Left lung (tissue), 10 donors: ENCODE measurements around the gene GPN1. TPM values are rescaled to one million over a fixed set of nuclear protein-coding genes. Genes with fewer than 3 reads are reported as not detected.
"Not testable (repeated sequence)": the region's sequence is repeated elsewhere in the genome, so short reads cannot be mapped to it uniquely, and the experiment has no call there.

ENCODE experiments used
- ATAC-seq: fragments of 200-7000 bp; cut with Tn5 transposase; one replicate; pipeline ENCODE4 v1.9.1; 2020; ENCODE audit warnings: moderate library complexity
- DNase-seq, 4 donors: peaks; one replicate each; pipeline ENCODE4 v3.0.0-alpha.2; 2013 to 2020
- H3K27ac ChIP-seq, 2 donors: fragments of 200-600 bp; sonication (generic) in 1 of 2; one replicate each; pipeline versions ENCODE4 v1.5.0 to v1.8.0; 2020 to 2021
- H3K27me3 ChIP-seq, 2 donors: fragments of 200-600 bp; sonication (generic) in 1 of 2; one replicate each; pipeline versions ENCODE4 v1.5.0 to v1.8.0; 2020 to 2021
- H3K36me3 ChIP-seq, 2 donors: fragments of 200-600 bp; sonication (generic) in 1 of 2; one replicate each; pipeline versions ENCODE4 v1.5.0 to v1.8.0; 2020 to 2021
- H3K4me1 ChIP-seq, 2 donors: fragments of 200-600 bp; one replicate each; pipeline ENCODE4 v1.8.0; 2021
- H3K4me3 ChIP-seq, 2 donors: fragments of 200-600 bp; sonication (generic) in 1 of 2; one replicate each; pipeline versions ENCODE4 v1.5.0 to v1.8.0; 2020 to 2021; ENCODE audit warnings: mild to moderate bottlenecking in 1 of 2
- H3K9me3 ChIP-seq, 2 donors: fragments of 200-600 bp; sonication (generic) in 1 of 2; one replicate each; pipeline versions ENCODE4 v1.5.0 to v1.8.0; 2020 to 2021
- CTCF ChIP-seq, 2 donors: fragments of 200-600 bp; sonication (generic) in 1 of 2; IDR thresholded peaks; one replicate each; pipeline versions ENCODE4 v1.5.0 to v1.8.0; 2021; ENCODE audit warnings: antibody characterized with exemption in 2 of 2
- intact Hi-C, 2 donors: fragments of 100-400 bp; cut with DNase I; formaldehyde crosslinking; loops; one replicate each; pipeline versions ENCODE4 v1.11.2 to v1.14.2; 2022
- polyA plus RNA-seq, 6 donors: library from polyadenylated mRNA; unstranded; fragments of 120-200 nt; gene quantifications; one replicate each; pipeline ENCODE4 v1.2.1, GENCODE V29; 2013; ENCODE audit not compliant: insufficient read length in 6 of 6
- total RNA-seq, 2 donors: library from RNA; stranded (reverse); fragmentation: NEBNext Ultra II Directional; extraction: Animal tissue kit (Norgen Biotek cat#: 25700); gene quantifications; one replicate each; pipeline ENCODE4 v1.2.1, GENCODE V29; 2021
- donor health status: DM: no; HTN: yes; CAD: no.
- donor health status: DM: no; HTN: no; CAD: no.

Gene GPN1
- total and polyA plus RNA-seq, 8 donors = 24.2 to 61.7 (median 53.5) TPM

- peak overlapping the region; percentile 84 to 88 for H3K27ac ChIP-seq
- TF ChIP-seq CTCF (IDR thresholded peaks at IDR 0.05) = no peak
- DNase-seq = peak in 3 of 4 donors; percentile 3 to 76 (median 5)
- H3K9me3 ChIP-seq = no peaks in the 10 kb centered on the region
- H3K4me1 ChIP-seq = peaks cover 6 to 44% of the 10 kb centered on the region in 2 donors
- H3K27me3 ChIP-seq = no peaks in the 10 kb centered on the region
- peaks cover 0 to 46% of the 10 kb centered on the region in 2 donors for H3K36me3 ChIP-seq
- peak; percentile 72 for ATAC-seq
- H3K4me3 ChIP-seq = peak overlapping the region; percentile 88 to 93
- intact Hi-C loops = no loop called here
These were observed 685 bp upstream of the GPN1 start for GRCh38 chr2:27627963-27628766.

DNA sequence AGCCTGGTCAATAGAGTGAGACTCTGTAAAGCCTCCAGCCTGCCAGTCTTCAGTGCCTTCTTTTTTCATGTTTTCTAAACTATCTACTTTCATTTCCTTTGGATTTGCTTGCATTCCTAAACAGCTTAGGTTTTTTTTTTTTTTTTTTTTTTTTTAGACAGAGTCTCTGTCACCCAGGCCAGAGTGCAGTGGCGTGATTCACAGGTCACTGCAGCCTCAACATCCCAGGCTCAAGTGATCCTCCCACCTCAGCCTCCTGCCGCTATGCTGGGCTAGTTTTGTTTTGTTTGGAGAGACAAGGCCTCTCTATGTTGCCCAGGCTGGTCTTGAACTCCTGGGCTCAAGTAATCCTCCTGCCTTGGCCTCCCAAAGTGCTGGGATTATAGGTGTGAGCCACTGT is 1.4 kb downstream of the GPN1 start:
- ATAC-seq, DNase-seq, H3K27me3 ChIP-seq, H3K27ac ChIP-seq, intact Hi-C loops, H3K9me3 ChIP-seq: not testable (repeated sequence)
- peaks cover 5 to 48% of the 10 kb centered on the region in 2 donors for H3K36me3 ChIP-seq
- peaks cover 6 to 44% of the 10 kb centered on the region in 2 donors for H3K4me1 ChIP-seq
- peak overlapping the region in 1 of 2 donors; percentile 93 for H3K4me3 ChIP-seq

DNA sequence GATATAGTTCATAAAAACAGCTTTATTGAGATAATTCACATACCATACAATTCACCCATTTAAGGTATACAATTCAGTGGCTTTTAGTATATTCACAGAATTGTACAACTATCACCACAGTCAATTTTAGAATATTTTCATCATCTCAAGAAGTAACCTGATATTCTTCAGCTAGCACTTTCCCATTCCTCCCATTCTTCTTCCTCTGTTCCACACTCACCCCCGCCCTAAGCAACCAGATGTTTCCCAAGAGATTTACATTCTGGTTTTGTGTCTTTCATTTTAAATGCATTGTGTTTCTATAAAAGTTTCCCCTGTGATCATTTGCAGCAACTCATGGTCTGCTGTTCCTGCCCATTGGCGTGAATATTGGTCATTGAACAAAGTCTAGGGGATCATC is 5.4 kb downstream of the GPN1 start:
- intact Hi-C loops = no loop called here
- Histone ChIP-seq H3K27ac (no peak overlapping the region), H3K4me3 (no peak overlapping the region), H3K9me3 (no peaks in the 10 kb centered on the region), H3K4me1 (peaks cover 6 to 14% of the 10 kb centered on the region in 2 donors), H3K27me3 (no peaks in the 10 kb centered on the region), H3K36me3 (peaks cover 5 to 88% of the 10 kb centered on the region in 2 donors)
- TF ChIP-seq CTCF (IDR thresholded peaks at IDR 0.05) = no peak
- no peak for DNase-seq
- ATAC-seq = no peak

DNA sequence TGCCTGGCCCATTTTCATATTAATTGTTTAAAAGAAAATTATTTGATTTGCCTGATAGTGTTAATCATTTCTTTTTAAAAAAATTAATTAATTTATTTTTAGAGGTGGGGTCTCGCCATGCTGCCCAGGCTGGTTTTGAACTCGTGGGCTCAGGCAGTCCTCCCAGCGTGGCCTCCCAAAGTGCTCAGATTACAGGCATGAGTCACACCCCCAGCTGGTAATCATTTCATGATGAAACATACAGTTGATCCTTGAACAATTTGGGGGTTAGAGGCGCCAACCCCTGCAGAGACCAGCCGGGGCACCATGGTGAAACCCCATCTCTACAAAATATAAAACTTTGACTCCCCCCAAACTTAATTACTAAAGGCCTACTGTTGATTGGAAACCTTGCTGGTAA is 7.9 kb downstream of the GPN1 start:
- Histone ChIP-seq H3K27ac (no peak overlapping the region), H3K36me3 (peaks cover 5 to 100% of the 10 kb centered on the region in 2 donors), H3K9me3 (no peaks in the 10 kb centered on the region), H3K4me1 (no peaks in the 10 kb centered on the region), H3K27me3 (no peaks in the 10 kb centered on the region), H3K4me3 (no peak overlapping the region)
- TF ChIP-seq CTCF (IDR thresholded peaks at IDR 0.05) = no peak
- no peak for ATAC-seq
- DNase-seq = no peak
- intact Hi-C loops = no loop called here

DNA sequence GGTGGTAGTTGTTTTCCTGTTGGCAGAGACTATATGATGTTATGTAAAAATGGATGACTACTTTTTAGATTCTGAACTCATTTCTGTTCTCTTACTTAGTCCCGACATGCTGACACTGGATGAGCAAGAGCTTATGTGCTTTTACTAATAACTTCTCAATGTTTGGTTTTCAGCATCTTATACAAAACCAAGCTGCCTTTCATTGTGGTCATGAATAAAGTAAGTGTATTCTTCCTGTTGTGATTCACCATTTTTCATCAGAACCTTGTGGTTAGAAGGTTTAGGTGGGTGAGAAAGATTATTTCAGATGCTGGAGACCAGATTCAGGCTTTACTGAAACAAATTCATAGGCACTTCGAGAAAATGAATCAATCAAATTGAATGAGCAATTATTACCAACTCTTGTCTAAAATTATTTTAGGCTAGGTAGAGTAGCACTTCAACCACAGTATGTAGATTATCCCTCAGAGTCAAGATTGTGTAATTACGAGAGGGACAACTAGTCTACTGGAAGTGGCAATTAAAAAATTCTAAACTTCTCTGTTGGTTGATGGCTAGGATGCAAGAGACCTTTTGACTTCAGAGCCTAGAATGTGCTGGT is 9.3 kb downstream of the GPN1 start:
- Histone ChIP-seq H3K9me3 (no peaks in the 10 kb centered on the region), H3K27me3 (no peaks in the 10 kb centered on the region), H3K36me3 (peaks cover 5 to 99% of the 10 kb centered on the region in 2 donors), H3K27ac (no peak overlapping the region), H3K4me3 (no peak overlapping the region), H3K4me1 (no peaks in the 10 kb centered on the region)
- ATAC-seq (no peak), DNase-seq (no peak)
- intact Hi-C loops = no loop called here
- TF ChIP-seq CTCF (IDR thresholded peaks at IDR 0.05) = no peak
